CD4-positive, alpha-beta T cell treated with Interleukin-2 at 100 ng/mL for 4 hours (primary cell): Measurements from ENCODE around the gene FARSA.
"Not testable (repeated sequence)": the region's sequence is repeated elsewhere in the genome, so short reads cannot be mapped to it uniquely, and the experiment has no call there.

Experiments used
- DNase-seq: peaks from one replicate; pipeline ENCODE4 v3.0.0-alpha.2; 2020; ENCODE audit warnings: low spot score

The FARSA gene

GRCh38 chr19:12953799-12954611 lies 20.5 kb upstream of the FARSA start:
- DNase-seq: no peak

GRCh38 chr19:12953138-12953798 lies 19.8 kb upstream of the FARSA start:
- DNase-seq: no peak

- no peak for DNase-seq
Measured at GRCh38 chr19:12952488-12953137, 19.1 kb upstream of the FARSA start.

GRCh38 chr19:12952050-12952449 lies 18.5 kb upstream of the FARSA start:
- DNase-seq: not testable (repeated sequence)

GRCh38 chr19:12949363-12950283 lies 16.1 kb upstream of the FARSA start:
- DNase-seq: no peak

- no peak for DNase-seq
Measured at GRCh38 chr19:12948612-12949362, 15.3 kb upstream of the FARSA start.

GRCh38 chr19:12947702-12948611 lies 14.4 kb upstream of the FARSA start:
- DNase-seq: no peak

- DNase-seq: no peak
Measured at GRCh38 chr19:12946731-12947496, 13.4 kb upstream of the FARSA start.

- no peak for DNase-seq
Measured at GRCh38 chr19:12946092-12946721, 12.7 kb upstream of the FARSA start.

GRCh38 chr19:12945479-12946091 lies 12.1 kb upstream of the FARSA start, which contains the start of gene RAD23A:
Gene RAD23A (plus strand): TSS chr19:12945862. CDS start chr19:12945949, 87 bp downstream.
- peak; percentile 98 for DNase-seq

- no peak for DNase-seq
Measured at GRCh38 chr19:12944104-12944674, 10.7 kb upstream of the FARSA start.

GRCh38 chr19:12943437-12944044 lies 10.0 kb upstream of the FARSA start:
- DNase-seq: no peak

- DNase-seq: no peak
Measured at GRCh38 chr19:12940897-12941296, 7.4 kb upstream of the FARSA start.

GRCh38 chr19:12939975-12940423 lies 6.5 kb upstream of the FARSA start:
- DNase-seq: no peak

GRCh38 chr19:12938779-12939601 lies 5.5 kb upstream of the FARSA start:
- DNase-seq: peak; percentile 28
